Mucosa of descending colon (tissue), 3 donors: ENCODE results near the gene SDK1. TPM values are rescaled to one million over a fixed set of nuclear protein-coding genes. Genes with fewer than 3 reads are reported as not detected.
A peak's percentile ranks its signal among the peaks of the same experiment; 100 is the strongest.

Experiments used
- ATAC-seq: fragments of 200-7000 bp; cut with Tn5 transposase; one replicate; pipeline ENCODE4 v1.9.1; 2020; ENCODE audit warnings: mild to moderate bottlenecking, moderate library complexity
- DNase-seq, 3 donors: peaks; one replicate each; pipeline ENCODE4 v3.0.0-alpha.2; 2020
- H3K36me3 ChIP-seq: fragments of 200-600 bp; one replicate; pipeline ENCODE4 v1.8.0; 2021; ENCODE audit warnings: low read depth, mild to moderate bottlenecking
- H3K4me1 ChIP-seq: fragments of 200-600 bp; one replicate; pipeline ENCODE4 v1.8.0; 2021; ENCODE audit warnings: low read depth, mild to moderate bottlenecking
- H3K4me3 ChIP-seq: fragments of 200-600 bp; one replicate; pipeline ENCODE4 v1.8.0; 2021; ENCODE audit warnings: mild to moderate bottlenecking
- H3K9me3 ChIP-seq: fragments of 200-600 bp; one replicate; pipeline ENCODE4 v1.8.0; 2021; ENCODE audit warnings: mild to moderate bottlenecking
- CTCF ChIP-seq: fragments of 200-600 bp; IDR thresholded peaks from one replicate; pipeline ENCODE4 v1.8.0; 2022; ENCODE audit warnings: antibody characterized with exemption, mild to moderate bottlenecking
- intact Hi-C, 2 donors: fragments of 100-400 bp; cut with DNase I in 1 of 2; cut with micrococcal nuclease in 1 of 2; formaldehyde crosslinking; loops; one replicate each; pipeline versions ENCODE4 v1.11.0 to v1.11.1; 2022; cut with DNase I, micrococcal nuclease
- total RNA-seq, 3 donors: library from RNA; stranded (reverse); fragmentation: NEBNext Ultra II Directional in 2 of 3; extraction: Animal tissue kit (Norgen Biotek cat#: 25700) in 2 of 3; gene quantifications; one replicate each; pipeline versions ENCODE4 v1.2.1 to v1.2.4, GENCODE V29; 2021 to 2023
- donor health status: DM: no; HTN: no; CAD: no; lungs with moderate emphysema.
- donor health status: DM: no; HTN: no; CAD: no.
- donor health status: DM: no; HTN: yes; CAD: no.

SDK1 gene
- total RNA-seq, 3 donors from 2014 or later = 2.7 to 20.2 (median 4.2) TPM

- H3K36me3 ChIP-seq = no peaks in the 10 kb centered on the region
- TF ChIP-seq CTCF = no peak
- intact Hi-C loops = no loop called here
- H3K4me1 ChIP-seq = no peaks in the 10 kb centered on the region
- H3K4me3 ChIP-seq = no peak overlapping the region
- DNase-seq (peak in 2 of 3 donors; percentile 65 to 71), ATAC-seq (peak; percentile 59)
- H3K9me3 ChIP-seq = no peaks in the 10 kb centered on the region
These were observed 411.8 kb downstream of the SDK1 start for GRCh38 chr7:3712841-3713240.

- intact Hi-C loops = no loop called here
- H3K4me3 ChIP-seq = no peak overlapping the region
These were observed 420.4 kb downstream of the SDK1 start for GRCh38 chr7:3721422-3721821.

GRCh38 chr7:3722396-3722922 lies 421.4 kb downstream of the SDK1 start:
- no peaks in the 10 kb centered on the region for H3K36me3 ChIP-seq
- no peak overlapping the region for H3K4me3 ChIP-seq
- DNase-seq (peak in 1 of 3 donors; percentile 20), ATAC-seq (peak; percentile 27)
- no peaks in the 10 kb centered on the region for H3K9me3 ChIP-seq
- intact Hi-C loops = no loop called here
- TF ChIP-seq CTCF = no peak
- no peaks in the 10 kb centered on the region for H3K4me1 ChIP-seq

More at GRCh38 chr7:3721422-3721821, 420.4 kb downstream of the SDK1 start:
- ATAC-seq = no peak
- H3K9me3 ChIP-seq = no peaks in the 10 kb centered on the region
- no peak for TF ChIP-seq CTCF
- DNase-seq = no peak
- no peaks in the 10 kb centered on the region for H3K36me3 ChIP-seq
- H3K4me1 ChIP-seq = no peaks in the 10 kb centered on the region

GRCh38 chr7:3725155-3726059 lies 424.4 kb downstream of the SDK1 start:
- Histone ChIP-seq H3K9me3 (no peaks in the 10 kb centered on the region), H3K4me3 (no peak overlapping the region), H3K36me3 (no peaks in the 10 kb centered on the region), H3K4me1 (no peaks in the 10 kb centered on the region)
- no peak for TF ChIP-seq CTCF
- no peak for ATAC-seq
- DNase-seq = no peak
- intact Hi-C loops = no loop called here

GRCh38 chr7:3730276-3730675 lies 429.2 kb downstream of the SDK1 start:
- TF ChIP-seq CTCF = no peak

More at GRCh38 chr7:3730276-3730675, 429.2 kb downstream of the SDK1 start:
- ATAC-seq (no peak), DNase-seq (peak in 1 of 3 donors; percentile 10)
- H3K4me1 ChIP-seq = no peaks in the 10 kb centered on the region
- no peaks in the 10 kb centered on the region for H3K9me3 ChIP-seq
- H3K36me3 ChIP-seq = no peaks in the 10 kb centered on the region
- no peak overlapping the region for H3K4me3 ChIP-seq
- intact Hi-C loops = no loop called here
